GM21515 (cell line): ENCODE results near the gene DNAH11.
"Not testable (repeated sequence)": the region's sequence is repeated elsewhere in the genome, so short reads cannot be mapped to it uniquely, and the experiment has no call there.

Source experiments
- ATAC-seq: cut with Tn5 transposase; IDR thresholded peaks from one replicate; pipeline ENCODE4 v1.9.1; 2021; ENCODE audit not compliant: unreplicated experiment

Gene DNAH11

GRCh38 chr7:21707566-21707965 lies 164.7 kb downstream of the DNAH11 start:
- ATAC-seq, result no peak

- ATAC-seq, result no peak
Measured at GRCh38 chr7:21708096-21708495, 165.3 kb downstream of the DNAH11 start.

GRCh38 chr7:21717323-21717722 lies 174.5 kb downstream of the DNAH11 start:
- ATAC-seq, result no peak

GRCh38 chr7:21718391-21718790 lies 175.6 kb downstream of the DNAH11 start:
- ATAC-seq, result no peak

- ATAC-seq, result no peak
Measured at GRCh38 chr7:21719846-21720245, 177.0 kb downstream of the DNAH11 start.

GRCh38 chr7:21722371-21722770 lies 179.5 kb downstream of the DNAH11 start:
- no peak for ATAC-seq

GRCh38 chr7:21724562-21724961 lies 181.7 kb downstream of the DNAH11 start:
- no peak for ATAC-seq

GRCh38 chr7:21730399-21730798 lies 187.6 kb downstream of the DNAH11 start:
- ATAC-seq, result no peak

GRCh38 chr7:21731977-21732376 lies 189.1 kb downstream of the DNAH11 start:
- no peak for ATAC-seq

GRCh38 chr7:21732956-21733355 lies 190.1 kb downstream of the DNAH11 start:
- ATAC-seq, result not testable (repeated sequence)

- ATAC-seq, result no peak
Measured at GRCh38 chr7:21733837-21734236, 191.0 kb downstream of the DNAH11 start.

GRCh38 chr7:21743493-21743892 lies 200.7 kb downstream of the DNAH11 start:
- no peak for ATAC-seq

- no peak for ATAC-seq
Measured at GRCh38 chr7:21746949-21747348, 204.1 kb downstream of the DNAH11 start.

- no peak for ATAC-seq
Measured at GRCh38 chr7:21747806-21748205, 205.0 kb downstream of the DNAH11 start.

GRCh38 chr7:21749378-21749777 lies 206.5 kb downstream of the DNAH11 start:
- ATAC-seq, result no peak

GRCh38 chr7:21753071-21753470 lies 210.2 kb downstream of the DNAH11 start:
- no peak for ATAC-seq

GRCh38 chr7:21754963-21755362 lies 212.1 kb downstream of the DNAH11 start:
- no peak for ATAC-seq

- ATAC-seq, result no peak
Measured at GRCh38 chr7:21757537-21758282, 214.9 kb downstream of the DNAH11 start.

- no peak for ATAC-seq
Measured at GRCh38 chr7:21758286-21758685, 215.4 kb downstream of the DNAH11 start.

- ATAC-seq, result no peak
Measured at GRCh38 chr7:21762469-21762868, 219.6 kb downstream of the DNAH11 start.

GRCh38 chr7:21763818-21764217 lies 221.0 kb downstream of the DNAH11 start:
- no peak for ATAC-seq

- ATAC-seq, result no peak
Measured at GRCh38 chr7:21766218-21766617, 223.4 kb downstream of the DNAH11 start.

- ATAC-seq, result no peak
Measured at GRCh38 chr7:21767300-21767900, 224.6 kb downstream of the DNAH11 start.
